ENCODE data around the gene SLC25A22.

GRCh38 chr11:826227-826621, 28.1 kb upstream of the SLC25A22 start:
- TF ChIP-seq CTCF (IDR thresholded peaks at IDR 0.05 in 8 of 11, conservative IDR thresholded peaks at IDR 0.05 in 3 of 11) (no peak), POLR2A (IDR thresholded peaks at IDR 0.05) (no peak), POLR2AphosphoS5 (IDR thresholded peaks at IDR 0.05) (peak in 1 of 3 donors; percentile 4)

Data from spleen (tissue), 7 donors.